Omental fat pad (tissue), 4 donors: Measurements from ENCODE around the gene MRPS2. TPM values are rescaled to one million over a fixed set of nuclear protein-coding genes. Genes with fewer than 3 reads are reported as not detected.

Experiments
- ATAC-seq: fragments of 150-250 bp; one replicate; pipeline ENCODE4 v1.9.1; 2016; ENCODE audit warnings: mild to moderate bottlenecking, moderate library complexity; ENCODE audit not compliant: low FRiP score
- DNase-seq: peaks from one replicate; pipeline ENCODE4 v3.0.0-alpha.2; 2019; ENCODE audit warnings: low spot score
- total RNA-seq, 4 donors: library from RNA; depleted of rRNA; stranded (reverse); fragments of >200 nt; gene quantifications; one replicate each; pipeline ENCODE4 v1.1.0, GENCODE V29; 2016
- TF ChIP-seq, protein P1 (sequence below), 3 donors: fragments of 450-650 bp; IDR thresholded peaks; one replicate each; pipeline ENCODE4 v1.5.1; 2016 to 2017; ENCODE audit warnings: antibody characterized with exemption in 3 of 3, mild to moderate bottlenecking in 3 of 3, moderate library complexity in 2 of 3

The MRPS2 gene
- total RNA-seq, 4 donors from 2014 or later = 23.5 to 46.8 (median 34.9) TPM

DNA sequence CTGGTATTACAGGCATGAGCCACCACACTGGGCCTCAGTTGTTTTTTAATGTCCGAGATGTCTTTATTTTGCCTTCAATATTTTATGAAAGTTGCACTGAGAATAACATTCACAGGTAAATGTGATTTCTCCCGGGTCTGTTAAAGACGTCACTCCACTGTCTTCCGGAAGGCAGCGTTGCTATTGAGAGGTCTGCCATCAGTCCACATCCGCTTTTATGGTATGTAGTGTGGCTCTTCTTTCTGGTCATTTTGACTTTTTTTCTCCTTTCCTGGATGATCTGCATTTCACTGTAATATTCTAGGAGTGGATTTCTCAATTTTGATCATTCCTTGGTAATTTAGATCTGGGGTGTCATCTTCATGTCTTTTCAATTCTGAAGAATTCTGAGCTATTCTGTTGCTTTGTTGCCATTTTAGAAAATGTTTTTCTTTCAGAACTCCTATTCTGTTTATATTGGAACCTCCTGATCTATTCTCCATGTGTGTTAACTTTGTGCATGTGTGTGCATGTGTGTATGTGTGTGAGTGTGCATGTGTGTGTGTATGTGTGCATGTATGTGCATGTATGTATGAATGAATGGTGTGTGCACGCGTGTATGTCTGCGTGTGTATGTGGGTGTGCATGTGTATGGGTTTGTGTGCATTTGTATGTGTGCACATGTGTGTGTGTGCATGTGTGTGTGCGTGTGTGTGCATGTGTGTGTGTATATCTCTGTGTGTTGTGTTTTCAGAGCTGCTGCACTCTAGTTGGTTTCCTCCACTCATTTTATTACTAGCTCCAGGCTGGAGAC lies 18.9 kb downstream of the MRPS2 start:
- TF ChIP-seq, protein P1, sequence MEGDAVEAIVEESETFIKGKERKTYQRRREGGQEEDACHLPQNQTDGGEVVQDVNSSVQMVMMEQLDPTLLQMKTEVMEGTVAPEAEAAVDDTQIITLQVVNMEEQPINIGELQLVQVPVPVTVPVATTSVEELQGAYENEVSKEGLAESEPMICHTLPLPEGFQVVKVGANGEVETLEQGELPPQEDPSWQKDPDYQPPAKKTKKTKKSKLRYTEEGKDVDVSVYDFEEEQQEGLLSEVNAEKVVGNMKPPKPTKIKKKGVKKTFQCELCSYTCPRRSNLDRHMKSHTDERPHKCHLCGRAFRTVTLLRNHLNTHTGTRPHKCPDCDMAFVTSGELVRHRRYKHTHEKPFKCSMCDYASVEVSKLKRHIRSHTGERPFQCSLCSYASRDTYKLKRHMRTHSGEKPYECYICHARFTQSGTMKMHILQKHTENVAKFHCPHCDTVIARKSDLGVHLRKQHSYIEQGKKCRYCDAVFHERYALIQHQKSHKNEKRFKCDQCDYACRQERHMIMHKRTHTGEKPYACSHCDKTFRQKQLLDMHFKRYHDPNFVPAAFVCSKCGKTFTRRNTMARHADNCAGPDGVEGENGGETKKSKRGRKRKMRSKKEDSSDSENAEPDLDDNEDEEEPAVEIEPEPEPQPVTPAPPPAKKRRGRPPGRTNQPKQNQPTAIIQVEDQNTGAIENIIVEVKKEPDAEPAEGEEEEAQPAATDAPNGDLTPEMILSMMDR (IDR thresholded peaks at IDR 0.05) = no peak
- no peak for DNase-seq
- ATAC-seq = no peak

DNA sequence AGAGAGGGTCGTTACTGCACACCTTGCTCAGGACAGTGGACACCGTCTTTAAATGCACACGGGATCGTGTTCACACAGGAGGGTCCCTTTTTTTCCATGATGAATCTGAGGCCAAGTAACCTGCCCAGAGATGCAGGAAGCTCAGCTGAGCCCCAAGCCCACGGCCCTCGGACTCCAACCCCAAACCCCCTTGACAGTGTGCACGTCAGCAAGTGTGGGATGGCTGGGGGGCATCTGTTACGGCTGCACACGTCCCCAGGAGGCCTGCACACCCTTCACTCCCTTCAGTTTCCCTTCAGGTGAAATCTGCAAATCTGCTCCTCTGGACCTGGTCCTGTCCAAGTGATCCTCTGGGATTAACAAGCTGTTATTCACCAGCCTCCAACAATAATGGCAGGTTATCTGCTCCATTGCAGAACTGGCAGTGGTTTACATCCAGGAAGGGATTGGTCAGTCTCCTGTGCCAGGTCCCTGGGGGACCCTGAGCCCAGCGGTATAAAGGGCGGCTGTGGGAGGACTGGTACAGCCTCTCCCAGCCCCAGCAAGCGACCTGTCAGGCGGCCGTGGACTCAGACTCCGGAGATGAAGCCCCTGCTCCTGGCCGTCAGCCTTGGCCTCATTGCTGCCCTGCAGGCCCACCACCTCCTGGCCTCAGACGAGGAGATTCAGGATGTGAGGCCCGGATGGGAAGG lies 20.6 kb downstream of the MRPS2 start, which contains the start of gene LCN1:
Gene LCN1 (plus strand): TSS at position 525 of the 692 bp plus-strand sequence. CDS start 58 bp downstream, at position 583.
- TF ChIP-seq, protein P1 (IDR thresholded peaks at IDR 0.05) = no peak
- DNase-seq = no peak

DNA sequence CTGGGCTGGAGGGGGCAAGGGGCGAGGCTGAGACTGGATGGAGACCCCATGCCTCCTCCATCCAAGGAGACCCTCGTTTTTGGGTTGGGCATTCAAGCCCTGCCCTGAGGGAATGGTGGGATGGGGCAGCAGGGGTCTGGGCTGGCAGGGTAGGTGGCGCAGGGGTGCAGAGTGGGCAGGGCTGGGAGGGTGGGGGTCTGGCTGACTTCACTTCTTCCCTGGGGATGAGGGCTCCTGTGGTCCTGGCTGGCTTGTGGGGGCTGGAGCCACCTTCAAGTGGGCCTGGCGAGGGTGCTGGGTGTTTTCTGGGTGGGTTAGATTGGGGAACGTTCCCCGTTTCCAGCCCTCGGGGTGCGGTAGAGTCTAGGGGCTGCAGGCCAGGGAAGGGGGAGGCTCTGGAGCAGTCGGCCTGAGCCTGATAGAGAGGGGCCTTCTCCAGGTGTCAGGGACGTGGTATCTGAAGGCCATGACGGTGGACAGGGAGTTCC lies 21.2 kb downstream of the MRPS2 start:
- TF ChIP-seq, protein P1 (IDR thresholded peaks at IDR 0.05) = no peak
- ATAC-seq = no peak
- peak; percentile 12 for DNase-seq

More for the DNA sequence above, 20.6 kb downstream of the MRPS2 start, which contains the start of gene LCN1:
- ATAC-seq = no peak

DNA sequence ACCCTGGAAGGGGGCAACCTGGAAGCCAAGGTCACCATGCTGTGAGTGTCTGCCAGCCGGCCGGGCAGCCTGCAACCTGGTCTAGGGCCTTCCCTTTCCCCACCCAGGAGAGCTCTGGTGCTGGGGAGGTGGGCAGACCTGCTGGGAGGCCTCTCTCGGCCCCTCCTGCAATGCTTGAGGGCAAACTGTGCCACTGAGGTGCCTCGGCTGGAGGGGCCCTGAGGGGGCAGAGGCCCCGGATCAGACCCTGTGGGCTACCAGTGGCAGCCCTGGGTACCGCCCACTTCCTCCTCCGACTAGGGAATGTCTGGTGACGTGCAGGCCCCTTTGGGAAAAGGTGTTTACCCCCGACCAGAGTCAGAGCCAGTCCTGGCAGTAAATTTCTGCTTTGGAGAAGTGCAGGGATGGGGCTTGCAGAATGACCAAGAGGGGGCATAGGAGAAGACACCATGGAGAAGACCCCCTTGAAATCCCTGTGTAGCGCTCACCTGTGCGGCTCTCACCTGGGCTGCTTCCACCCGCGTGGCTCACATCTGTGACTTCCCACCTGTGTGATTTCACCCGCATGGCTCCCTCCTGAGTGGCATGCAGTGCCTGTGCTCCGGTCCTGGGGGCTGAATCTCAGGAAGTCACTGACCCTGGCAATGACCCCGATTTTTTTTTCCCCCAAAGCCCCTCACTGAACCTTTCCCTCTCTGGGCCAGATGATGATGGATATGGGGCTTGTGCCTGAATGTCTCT lies 21.8 kb downstream of the MRPS2 start:
- DNase-seq (peak; percentile 14), ATAC-seq (no peak)
- TF ChIP-seq, protein P1 (IDR thresholded peaks at IDR 0.05) = no peak

DNA sequence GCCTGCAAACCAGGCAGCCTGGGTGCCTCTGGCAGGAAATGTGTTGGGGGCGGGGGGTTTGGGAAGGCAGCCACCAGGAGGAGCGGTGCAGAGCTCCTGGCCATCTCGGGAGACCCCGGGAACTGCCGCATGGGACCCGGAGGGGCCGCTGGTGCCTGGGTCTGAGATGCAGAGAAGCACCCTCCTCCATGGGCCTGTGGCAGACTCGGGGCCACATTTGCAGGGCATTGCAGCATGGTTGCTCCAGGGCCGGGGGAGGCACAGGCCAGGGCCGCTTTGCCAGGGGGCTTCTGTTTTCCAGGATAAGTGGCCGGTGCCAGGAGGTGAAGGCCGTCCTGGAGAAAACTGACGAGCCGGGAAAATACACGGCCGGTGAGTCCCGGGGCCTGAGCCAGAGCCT lies 22.4 kb downstream of the MRPS2 start:
- TF ChIP-seq, protein P1 (IDR thresholded peaks at IDR 0.05) = no peak
- DNase-seq (peak; percentile 2), ATAC-seq (no peak)

DNA sequence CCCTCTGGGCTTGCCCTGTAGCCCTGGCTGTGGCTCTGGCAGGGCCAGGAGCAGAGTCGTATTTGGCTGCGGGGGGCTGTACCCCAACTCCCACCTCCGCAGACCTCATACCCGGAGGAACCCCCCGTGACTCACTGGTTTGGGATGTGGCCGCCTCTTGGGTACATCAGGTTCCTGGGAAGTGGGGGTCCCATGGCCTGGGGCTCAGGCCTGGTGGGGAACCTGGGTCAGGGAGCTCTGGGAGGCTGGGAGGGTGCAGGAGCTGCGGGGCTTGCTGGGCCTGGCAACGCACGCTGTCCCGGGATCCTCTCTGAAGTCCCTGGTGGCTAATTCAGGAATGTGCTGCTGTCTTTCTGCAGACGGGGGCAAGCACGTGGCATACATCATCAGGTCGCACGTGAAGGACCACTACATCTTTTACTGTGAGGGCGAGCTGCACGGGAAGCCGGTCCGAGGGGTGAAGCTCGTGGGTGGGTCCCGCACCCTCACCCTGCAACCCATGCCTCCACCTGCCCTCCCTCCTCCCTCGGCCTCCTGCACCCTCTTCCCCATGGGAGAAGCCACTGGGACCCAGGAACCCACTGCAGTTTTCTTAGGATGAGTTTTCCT lies 23.1 kb downstream of the MRPS2 start:
- TF ChIP-seq, protein P1 (IDR thresholded peaks at IDR 0.05) = no peak
- DNase-seq (peak; percentile 13), ATAC-seq (no peak)
